Adrenal gland (tissue), 12 donors: ENCODE data around the gene PYGB. TPM values are rescaled to one million over a fixed set of nuclear protein-coding genes. Genes with fewer than 3 reads are reported as not detected.

Experiments used
- DNase-seq, 7 donors: peaks; one replicate each; pipeline ENCODE4 v3.0.0-alpha.2; 2019 to 2020
- H3K27ac ChIP-seq, 5 donors: fragments of 200-600 bp; sonication (generic) in 4 of 5; 1 replicate in 3 of 5; 2 replicates in 2 of 5; pipeline versions ENCODE4 v1.5.1 to v1.8.0; 2016 to 2020; ENCODE audit warnings: mild to moderate bottlenecking in 1 of 5
- H3K27me3 ChIP-seq: fragments of 200-600 bp; 2 replicates; pipeline ENCODE4 v1.8.0; 2021
- H3K36me3 ChIP-seq, 2 donors: fragments of 200-600 bp; replicated peaks in 1 of 2; 1 replicate in 1 of 2; 2 replicates in 1 of 2; pipeline versions ENCODE4 v1.5.1 to v1.8.0; 2018 to 2022
- H3K4me1 ChIP-seq, 2 donors: fragments of 200-600 bp; replicated peaks in 1 of 2; 1 replicate in 1 of 2; 2 replicates in 1 of 2; pipeline versions ENCODE4 v1.5.1 to v1.8.0; 2018 to 2021
- H3K4me3 ChIP-seq, 4 donors: fragments of 200-600 bp; sonication (generic) in 3 of 4; one replicate each; pipeline ENCODE4 v1.5.1; 2016 to 2018
- H3K9me3 ChIP-seq, 3 donors: fragments of 200-600 bp; sonication (generic) in 1 of 3; replicated peaks in 1 of 3; 1 replicate in 2 of 3; 2 replicates in 1 of 3; pipeline versions ENCODE4 v1.5.1 to v1.8.0; 2016 to 2021
- POLR2A ChIP-seq, 2 donors: fragments of 450-650 bp; IDR thresholded peaks; one replicate each; pipeline ENCODE4 v1.6.1; 2017; ENCODE audit warnings: antibody characterized with exemption in 2 of 2, mild to moderate bottlenecking in 2 of 2, moderate library complexity in 1 of 2
- WGBS, 4 donors: extraction: QIAGEN DNeasy Blood & Tissue Kit in 2 of 4; methylation state at CpG; one replicate each; pipeline versions ENCODE4 v1.1.5 to v1.1.7; 2013 to 2017; 5-methylcytosine and 5-hydroxymethylcytosine counted together
- intact Hi-C, 2 donors: fragments of 100-400 bp; cut with DNase I; formaldehyde crosslinking; loops; one replicate each; pipeline versions ENCODE4 v1.14.1 to v1.15.0; 2022 to 2023
- polyA plus RNA-seq, 3 donors: library from polyadenylated mRNA; stranded (reverse); fragments of 200-250 nt in 2 of 3; fragments of 350-450 nt in 1 of 3; fragmentation: Illumina TruSeq in 1 of 3; extraction: RNeasy Lipid Tissue Mini Kit (QIAGEN cat#74804) in 1 of 3; gene quantifications; one replicate each; pipeline ENCODE4 v1.2.3, GENCODE V29; 2013 to 2014
- total RNA-seq, 9 donors: library from RNA; depleted of rRNA in 4 of 9; stranded (reverse); fragments of >200 nt in 4 of 9; fragments of 120-200 nt in 1 of 9; fragmentation: NEBNext Ultra II Directional in 1 of 9; extraction: Animal tissue kit (Norgen Biotek cat#: 25700) in 1 of 9; gene quantifications; one replicate each; pipeline versions ENCODE4 v1.1.0 to v1.2.4, GENCODE V29; 2013 to 2023
- TF ChIP-seq, protein P1 (sequence below), 6 experiments: fragments of 450-650 bp in 4 of 6; fragments of 200-600 bp in 2 of 6; sonication (generic) in 1 of 6; IDR thresholded peaks; 1 replicate in 5 of 6; 2 replicates in 1 of 6; pipeline versions ENCODE4 v1.5.1 to v1.8.0; 2016 to 2021; ENCODE audit warnings: antibody characterized with exemption in 6 of 6, mild to moderate bottlenecking in 2 of 6, moderate library complexity in 1 of 6
- donor health status: healthy with polysubstance abuse.
- donor health status: Bipolar disorder and iron deficiency.
- donor health status: DM: yes; HTN: yes; CAD: no.
- donor health status: DM: no; HTN: no; CAD: no.
- donor health status: DM: no; HTN: no; CAD: no.
- donor health status: DM: yes; HTN: yes; CAD: no.

The PYGB gene
- total and polyA plus RNA-seq, 12 donors = 15.7 to 118 (median 71.4) TPM

DNA sequence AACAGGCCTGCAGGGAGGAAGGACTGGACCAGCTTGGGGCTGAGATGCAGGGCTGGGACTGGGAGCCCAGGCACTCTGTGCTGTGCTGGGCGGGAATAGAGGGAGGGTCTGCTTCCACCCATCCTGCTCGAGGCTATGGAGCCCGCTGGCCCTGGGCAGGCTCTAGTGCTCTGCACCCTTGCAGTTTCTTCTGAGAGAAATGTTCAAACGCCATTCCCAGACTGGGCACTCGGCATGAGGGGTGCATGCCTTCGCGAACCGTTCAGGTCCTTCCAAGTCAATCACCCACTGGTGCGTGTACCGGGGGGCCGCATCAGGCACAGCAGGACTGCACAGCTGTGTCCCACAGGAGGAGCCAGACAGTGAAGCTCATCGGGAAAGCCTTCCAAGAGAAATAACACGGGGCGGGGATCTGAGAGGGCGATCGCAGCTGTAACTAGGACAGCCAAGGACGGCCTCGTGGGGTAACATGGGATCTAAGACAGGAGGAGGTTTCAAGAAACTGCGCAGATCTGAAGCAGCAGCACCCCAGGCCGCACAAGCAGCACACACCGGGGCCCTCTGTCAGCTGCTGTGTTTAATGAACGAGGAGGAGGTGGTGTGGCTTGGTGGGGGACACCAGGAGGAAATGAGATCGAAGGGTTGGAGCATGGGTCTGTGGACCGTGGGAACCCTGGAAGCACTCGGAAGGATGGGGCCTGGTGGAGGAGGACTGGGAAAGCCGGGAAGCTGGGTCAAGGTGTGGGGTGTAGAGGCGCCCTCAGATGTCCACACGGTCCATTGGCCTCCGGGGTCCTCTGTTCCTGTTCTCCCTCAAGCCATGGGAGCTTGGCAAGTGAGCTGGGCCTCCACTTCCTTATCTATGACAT lies 26.1 kb upstream of the PYGB start:
- WGBS, 4 donors = 78 to 83% (median 79%) methylated on average over 21 to 29 of the region's 29 CpGs
- peaks cover 0 to 50% of the 10 kb centered on the region in 2 donors for H3K36me3 ChIP-seq
- intact Hi-C loops = no loop called here
- H3K9me3 ChIP-seq = no peaks in the 10 kb centered on the region
- no peak overlapping the region for H3K4me3 ChIP-seq
- H3K27ac ChIP-seq = peak overlapping the region in 1 of 5 donors; percentile 29
- H3K4me1 ChIP-seq = peaks cover 2 to 5% of the 10 kb centered on the region in 2 donors
- TF ChIP-seq, protein P1, sequence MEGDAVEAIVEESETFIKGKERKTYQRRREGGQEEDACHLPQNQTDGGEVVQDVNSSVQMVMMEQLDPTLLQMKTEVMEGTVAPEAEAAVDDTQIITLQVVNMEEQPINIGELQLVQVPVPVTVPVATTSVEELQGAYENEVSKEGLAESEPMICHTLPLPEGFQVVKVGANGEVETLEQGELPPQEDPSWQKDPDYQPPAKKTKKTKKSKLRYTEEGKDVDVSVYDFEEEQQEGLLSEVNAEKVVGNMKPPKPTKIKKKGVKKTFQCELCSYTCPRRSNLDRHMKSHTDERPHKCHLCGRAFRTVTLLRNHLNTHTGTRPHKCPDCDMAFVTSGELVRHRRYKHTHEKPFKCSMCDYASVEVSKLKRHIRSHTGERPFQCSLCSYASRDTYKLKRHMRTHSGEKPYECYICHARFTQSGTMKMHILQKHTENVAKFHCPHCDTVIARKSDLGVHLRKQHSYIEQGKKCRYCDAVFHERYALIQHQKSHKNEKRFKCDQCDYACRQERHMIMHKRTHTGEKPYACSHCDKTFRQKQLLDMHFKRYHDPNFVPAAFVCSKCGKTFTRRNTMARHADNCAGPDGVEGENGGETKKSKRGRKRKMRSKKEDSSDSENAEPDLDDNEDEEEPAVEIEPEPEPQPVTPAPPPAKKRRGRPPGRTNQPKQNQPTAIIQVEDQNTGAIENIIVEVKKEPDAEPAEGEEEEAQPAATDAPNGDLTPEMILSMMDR (IDR thresholded peaks at IDR 0.05) = no peak
- no peak for TF ChIP-seq POLR2A (IDR thresholded peaks at IDR 0.05)
- peak in 1 of 7 donors; percentile 23 for DNase-seq
- no peaks in the 10 kb centered on the region for H3K27me3 ChIP-seq

DNA sequence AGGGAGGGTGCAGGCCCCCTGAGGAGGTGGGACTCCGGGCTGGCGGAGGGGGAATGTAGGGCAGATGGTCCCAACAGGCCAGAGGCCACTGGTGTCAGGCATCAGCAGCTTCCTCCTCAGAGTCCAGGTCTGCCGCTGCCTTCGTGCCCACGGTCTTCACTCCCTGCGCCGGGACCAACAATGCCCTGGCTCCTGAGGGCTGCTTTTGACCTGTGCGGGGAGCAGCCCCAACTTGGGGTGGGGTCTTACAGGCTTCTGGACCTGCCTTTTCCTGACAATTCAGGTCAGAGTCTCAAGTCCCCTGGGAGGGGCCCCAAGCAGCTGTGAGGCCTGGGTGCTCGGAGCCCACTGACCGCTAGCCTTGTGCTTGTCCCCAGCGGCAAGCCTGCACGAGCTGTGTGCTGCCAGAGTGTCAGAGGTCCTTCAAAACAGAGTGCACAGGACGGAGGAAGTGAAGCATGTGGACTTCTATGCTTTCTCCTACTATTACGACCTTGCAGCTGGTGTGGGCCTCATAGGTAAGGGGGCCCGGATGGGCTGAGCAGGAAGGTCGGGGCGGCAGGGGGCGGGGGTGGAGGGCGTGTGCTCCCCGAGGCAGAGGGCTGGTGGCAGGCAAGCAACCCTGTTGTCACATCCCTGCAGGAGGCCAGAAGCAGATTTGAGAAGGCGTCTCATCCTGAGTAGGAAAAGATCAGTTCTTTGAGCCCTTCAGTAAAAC lies 25.3 kb upstream of the PYGB start:
- TF ChIP-seq POLR2A (IDR thresholded peaks at IDR 0.05) = no peak
- TF ChIP-seq, protein P1 (IDR thresholded peaks at IDR 0.05) = no peak
- no peak overlapping the region for H3K4me3 ChIP-seq
- H3K9me3 ChIP-seq = no peaks in the 10 kb centered on the region
- WGBS, 4 donors = 84 to 87% (median 86%) methylated on average over 16 to 21 of the region's 21 CpGs; no CpG with 5 or more reads in 1 of the 4 donors
- intact Hi-C loops = no loop called here
- DNase-seq = peak in 1 of 7 donors; percentile 22
- peaks cover 0 to 43% of the 10 kb centered on the region in 2 donors for H3K36me3 ChIP-seq
- peaks cover 10 to 13% of the 10 kb centered on the region in 2 donors for H3K4me1 ChIP-seq
- no peak overlapping the region for H3K27ac ChIP-seq
- H3K27me3 ChIP-seq = no peaks in the 10 kb centered on the region

DNA sequence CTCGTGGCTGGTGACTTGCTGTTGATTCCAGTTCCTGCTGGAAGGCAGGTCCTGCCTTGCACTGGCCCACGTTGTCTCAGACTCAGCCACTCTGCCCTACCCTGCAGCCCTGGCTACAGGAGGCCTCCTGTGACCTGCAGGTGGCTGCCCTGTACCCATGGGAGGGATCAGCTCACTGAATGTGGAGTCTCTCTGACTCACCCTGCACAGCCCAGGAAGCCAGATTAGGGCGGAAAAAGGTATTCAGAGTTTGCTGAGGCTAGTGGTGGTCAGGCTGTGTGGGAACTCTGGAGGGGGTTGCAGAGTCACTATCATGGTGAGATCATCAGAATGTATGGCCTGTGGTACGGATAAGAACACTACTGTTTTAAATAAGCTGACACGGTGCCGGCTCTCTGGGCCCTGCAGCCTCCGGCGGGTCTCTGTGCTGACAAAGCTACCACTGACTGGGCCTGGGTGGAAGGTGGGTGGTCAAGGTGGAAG lies 24.7 kb upstream of the PYGB start:
- intact Hi-C loops = no loop called here
- 83 to 86% (median 83%) methylated on average over 6 to 8 of the region's 8 CpGs for WGBS, 4 donors

More for the DNA sequence above, 24.7 kb upstream of the PYGB start:
- no peaks in the 10 kb centered on the region for H3K9me3 ChIP-seq
- H3K27ac ChIP-seq = no peak overlapping the region
- no peak overlapping the region for H3K4me3 ChIP-seq
- H3K36me3 ChIP-seq = peaks cover 0 to 38% of the 10 kb centered on the region in 2 donors
- H3K27me3 ChIP-seq = no peaks in the 10 kb centered on the region
- TF ChIP-seq, protein P1 (IDR thresholded peaks at IDR 0.05) = no peak
- TF ChIP-seq POLR2A (IDR thresholded peaks at IDR 0.05) = no peak
- DNase-seq = peak in 4 of 7 donors; percentile 49 to 59 (median 52)
- H3K4me1 ChIP-seq = peaks cover 12 to 17% of the 10 kb centered on the region in 2 donors
